Hepatocyte (in vitro differentiated cells): ENCODE measurements around the gene HSPE1. TPM values are rescaled to one million over a fixed set of nuclear protein-coding genes. Genes with fewer than 3 reads are reported as not detected.
A peak's percentile ranks its signal among the peaks of the same experiment; 100 is the strongest.

ENCODE experiments used
- DNase-seq: peaks from one replicate; pipeline ENCODE4 v3.0.0-alpha.2; 2016; ENCODE audit warnings: low spot score
- H2AFZ ChIP-seq: fragments of 200-600 bp; sonication (generic); 2 replicates; pipeline ENCODE4 v1.6.0; 2016; ENCODE audit warnings: antibody characterized with exemption, mild to moderate bottlenecking
- H3K27ac ChIP-seq: fragments of 200-600 bp; sonication (generic); 2 replicates; pipeline ENCODE4 v1.5.1; 2016; ENCODE audit warnings: mild to moderate bottlenecking
- H3K27me3 ChIP-seq: fragments of 200-600 bp; sonication (generic); 2 replicates; pipeline ENCODE4 v1.6.1; 2016
- H3K36me3 ChIP-seq: fragments of 200-600 bp; sonication (generic); replicated peaks from 2 replicates; pipeline ENCODE4 v1.5.1; 2016; ENCODE audit warnings: low read depth; ENCODE audit not compliant: insufficient read depth
- H3K4me1 ChIP-seq: fragments of 200-600 bp; sonication (generic); 2 replicates; pipeline ENCODE4 v1.5.1; 2016; ENCODE audit warnings: mild to moderate bottlenecking, moderate library complexity; ENCODE audit not compliant: insufficient read depth
- H3K4me2 ChIP-seq: fragments of 200-600 bp; sonication (generic); 2 replicates; pipeline ENCODE4 v1.6.0; 2016
- H3K4me3 ChIP-seq: fragments of 200-600 bp; sonication (generic); 2 replicates; pipeline ENCODE4 v1.5.1; 2016; ENCODE audit warnings: mild to moderate bottlenecking
- H3K79me2 ChIP-seq: fragments of 200-600 bp; sonication (generic); 2 replicates; pipeline ENCODE4 v1.6.0; 2017; ENCODE audit warnings: mild to moderate bottlenecking
- H3K9me2 ChIP-seq: fragments of 200-600 bp; sonication (generic); replicated peaks from 2 replicates; pipeline ENCODE4 v1.6.0; 2017; ENCODE audit warnings: mild to moderate bottlenecking; ENCODE audit not compliant: insufficient read depth
- H3K9me3 ChIP-seq: fragments of 200-600 bp; sonication (generic); 2 replicates; pipeline ENCODE4 v1.5.1; 2016; ENCODE audit warnings: low read depth, mild to moderate bottlenecking
- H4K20me1 ChIP-seq: fragments of 200-600 bp; sonication (generic); 2 replicates; pipeline ENCODE4 v1.6.0; 2016; ENCODE audit warnings: mild to moderate bottlenecking; ENCODE audit not compliant: insufficient read depth, poor library complexity, severe bottlenecking
- EZH2 ChIP-seq: fragments of 200-600 bp; sonication (generic); IDR thresholded peaks from 2 replicates; pipeline ENCODE4 v1.6.1; 2016; ENCODE audit warnings: antibody characterized with exemption, mild to moderate bottlenecking, borderline replicate concordance
- EZH2phosphoT487 ChIP-seq: fragments of 200-600 bp; sonication (generic); IDR thresholded peaks from one replicate; pipeline ENCODE4 v1.6.1; 2018; ENCODE audit warnings: antibody characterized with exemption, mild to moderate bottlenecking, low read depth, moderate library complexity; ENCODE audit not compliant: unreplicated experiment, severe bottlenecking
- WGBS: methylation state at CpG from one replicate; pipeline ENCODE4 v1.1.6; 2016; ENCODE audit warnings: low lambda C conversion rate; ENCODE audit errors: missing lambda C conversion rate; 5-methylcytosine and 5-hydroxymethylcytosine counted together
- polyA plus RNA-seq: library from polyadenylated mRNA; unstranded; fragments of >200 nt; fragmentation: Nextera tagmentation; extraction: Ambion mirVana; gene quantifications from 2 replicates; pipeline ENCODE4 v1.2.1, GENCODE V29; 2016
- total RNA-seq: library from RNA; depleted of rRNA; stranded (reverse); fragments of >200 nt; gene quantifications from 2 replicates; pipeline ENCODE4 v1.2.3, GENCODE V29; 2014
- TF ChIP-seq, protein P1 (sequence below): fragments of 200-600 bp; sonication (generic); IDR thresholded peaks from 2 replicates; pipeline ENCODE4 v1.5.1; 2016; ENCODE audit warnings: antibody characterized with exemption, mild to moderate bottlenecking; ENCODE audit not compliant: poor library complexity

The HSPE1 gene
- total and polyA plus RNA-seq, 2 experiments from 2014 or later = 194 to 348 TPM

- H4K20me1 ChIP-seq = no peaks in the 10 kb centered on the region
- 94% methylated on average over 2 of the region's 2 CpGs for WGBS
- H3K27me3 ChIP-seq = no peaks in the 10 kb centered on the region
- no peak overlapping the region for H3K27ac ChIP-seq
- no peak overlapping the region for H2AFZ ChIP-seq
- TF ChIP-seq EZH2 (no peak), EZH2phosphoT487 (no peak)
- TF ChIP-seq, protein P1, sequence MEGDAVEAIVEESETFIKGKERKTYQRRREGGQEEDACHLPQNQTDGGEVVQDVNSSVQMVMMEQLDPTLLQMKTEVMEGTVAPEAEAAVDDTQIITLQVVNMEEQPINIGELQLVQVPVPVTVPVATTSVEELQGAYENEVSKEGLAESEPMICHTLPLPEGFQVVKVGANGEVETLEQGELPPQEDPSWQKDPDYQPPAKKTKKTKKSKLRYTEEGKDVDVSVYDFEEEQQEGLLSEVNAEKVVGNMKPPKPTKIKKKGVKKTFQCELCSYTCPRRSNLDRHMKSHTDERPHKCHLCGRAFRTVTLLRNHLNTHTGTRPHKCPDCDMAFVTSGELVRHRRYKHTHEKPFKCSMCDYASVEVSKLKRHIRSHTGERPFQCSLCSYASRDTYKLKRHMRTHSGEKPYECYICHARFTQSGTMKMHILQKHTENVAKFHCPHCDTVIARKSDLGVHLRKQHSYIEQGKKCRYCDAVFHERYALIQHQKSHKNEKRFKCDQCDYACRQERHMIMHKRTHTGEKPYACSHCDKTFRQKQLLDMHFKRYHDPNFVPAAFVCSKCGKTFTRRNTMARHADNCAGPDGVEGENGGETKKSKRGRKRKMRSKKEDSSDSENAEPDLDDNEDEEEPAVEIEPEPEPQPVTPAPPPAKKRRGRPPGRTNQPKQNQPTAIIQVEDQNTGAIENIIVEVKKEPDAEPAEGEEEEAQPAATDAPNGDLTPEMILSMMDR = no peak
- H3K9me3 ChIP-seq = no peaks in the 10 kb centered on the region
- DNase-seq = no peak
- H3K4me3 ChIP-seq = no peak overlapping the region
- H3K4me2 ChIP-seq = no peak overlapping the region
- H3K4me1 ChIP-seq = no peaks in the 10 kb centered on the region
- peaks cover 14% of the 10 kb centered on the region for H3K36me3 ChIP-seq
- no peaks in the 10 kb centered on the region for H3K9me2 ChIP-seq
- peaks cover 8% of the 10 kb centered on the region for H3K79me2 ChIP-seq
Measured at GRCh38 chr2:197486175-197486574, 14.0 kb upstream of the HSPE1 start.

DNA sequence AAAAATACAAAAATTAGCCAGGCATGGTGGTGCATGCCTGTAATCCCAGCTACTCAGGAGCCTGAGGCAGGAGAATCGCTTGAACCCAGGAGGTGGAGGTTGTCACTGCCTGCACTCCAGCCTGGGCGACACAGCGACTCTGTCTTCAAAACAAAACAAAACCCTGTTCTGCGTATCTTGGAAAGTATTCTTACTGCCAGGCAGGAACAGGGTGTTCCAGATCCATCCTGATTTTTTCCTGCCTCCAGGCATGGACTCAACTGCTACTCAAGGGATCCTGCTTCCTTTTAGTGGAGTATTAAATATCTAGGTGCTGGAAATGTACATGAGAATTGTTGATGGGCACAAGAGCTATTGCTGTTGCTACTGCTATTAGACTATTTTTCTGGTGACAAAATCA is 12.8 kb upstream of the HSPE1 start:
- H3K4me3 ChIP-seq = no peak overlapping the region
- H3K4me1 ChIP-seq = no peaks in the 10 kb centered on the region
- no peak overlapping the region for H3K27ac ChIP-seq
- WGBS = 94% methylated on average over 4 of the region's 4 CpGs
- no peaks in the 10 kb centered on the region for H3K27me3 ChIP-seq
- no peaks in the 10 kb centered on the region for H3K9me3 ChIP-seq
- no peaks in the 10 kb centered on the region for H3K9me2 ChIP-seq
- no peak overlapping the region for H2AFZ ChIP-seq
- H3K79me2 ChIP-seq = peaks cover 12% of the 10 kb centered on the region
- no peak for DNase-seq
- no peaks in the 10 kb centered on the region for H4K20me1 ChIP-seq
- peaks cover 14% of the 10 kb centered on the region for H3K36me3 ChIP-seq
- no peak for TF ChIP-seq EZH2
- no peak for TF ChIP-seq EZH2phosphoT487
- TF ChIP-seq, protein P1 = no peak
- H3K4me2 ChIP-seq = no peak overlapping the region

DNA sequence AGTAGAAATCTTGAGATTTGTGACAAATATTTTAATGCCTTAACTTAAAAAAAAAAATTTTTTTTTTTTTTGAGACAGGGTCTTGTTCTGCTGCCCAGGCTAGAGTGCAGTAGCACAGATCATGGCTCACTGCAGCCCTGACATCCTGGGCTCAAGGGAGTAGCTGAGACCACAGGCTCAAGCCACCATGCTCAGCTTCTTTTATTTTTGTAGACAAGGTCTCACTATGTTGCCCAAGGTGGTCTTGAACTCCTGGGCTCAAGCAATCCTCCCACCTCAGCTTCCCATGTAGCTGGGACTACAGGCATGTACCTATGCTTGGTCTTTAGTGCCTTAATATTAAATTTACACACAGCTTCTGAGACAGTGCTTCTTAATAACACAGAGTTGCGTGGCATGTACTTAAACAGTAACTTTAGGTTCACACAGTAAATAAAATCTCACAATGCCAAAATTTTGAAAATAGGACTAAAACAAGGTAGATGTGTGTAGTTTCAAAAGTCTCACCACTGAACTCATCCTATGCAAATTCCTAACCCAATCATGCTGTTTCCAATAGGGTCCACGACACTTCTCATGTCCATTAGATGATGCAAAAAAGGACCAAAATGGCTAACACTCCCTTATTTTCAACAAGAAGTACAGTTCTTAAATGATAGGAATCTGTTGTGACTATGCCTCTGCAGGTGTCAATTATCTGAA is 4.6 kb upstream of the HSPE1 start:
- Histone ChIP-seq H3K27ac (no peak overlapping the region), H3K4me3 (no peak overlapping the region), H3K79me2 (peaks cover 76% of the 10 kb centered on the region), H2AFZ (no peak overlapping the region), H3K36me3 (peaks cover 8% of the 10 kb centered on the region), H3K4me2 (peak overlapping the region; percentile 87), H4K20me1 (peaks cover 35% of the 10 kb centered on the region), H3K4me1 (peaks cover 15% of the 10 kb centered on the region), H3K9me3 (no peaks in the 10 kb centered on the region), H3K27me3 (no peaks in the 10 kb centered on the region), H3K9me2 (no peaks in the 10 kb centered on the region)
- DNase-seq = no peak
- TF ChIP-seq EZH2phosphoT487 (no peak), EZH2 (no peak)
- TF ChIP-seq, protein P1 = no peak
- 93% methylated on average over 2 of the region's 2 CpGs for WGBS
